ENCODE measurements around the gene DHFR. TPM values are rescaled to one million over a fixed set of nuclear protein-coding genes. Genes with fewer than 3 reads are reported as not detected.

The DHFR gene
- total and polyA plus RNA-seq, 2 donors (not counting 1 experiment from before 2014, with no cell fraction given), result 8.5 to 12.6 TPM

- CTCF ChIA-PET, result interaction anchor here (0.7 kb wide), 1 partner anchor 79 kb away, joined by 6 read pairs; no protein-coding TSS in a partner anchor
- H2AFZ ChIP-seq (ENCODE audit: insufficient read depth, low read depth, low read length, poor library complexity, severe bottlenecking), result no peak overlapping the region
These were observed 30.8 kb downstream of the DHFR start for GRCh38 chr5:80623999-80624398.

DNA sequence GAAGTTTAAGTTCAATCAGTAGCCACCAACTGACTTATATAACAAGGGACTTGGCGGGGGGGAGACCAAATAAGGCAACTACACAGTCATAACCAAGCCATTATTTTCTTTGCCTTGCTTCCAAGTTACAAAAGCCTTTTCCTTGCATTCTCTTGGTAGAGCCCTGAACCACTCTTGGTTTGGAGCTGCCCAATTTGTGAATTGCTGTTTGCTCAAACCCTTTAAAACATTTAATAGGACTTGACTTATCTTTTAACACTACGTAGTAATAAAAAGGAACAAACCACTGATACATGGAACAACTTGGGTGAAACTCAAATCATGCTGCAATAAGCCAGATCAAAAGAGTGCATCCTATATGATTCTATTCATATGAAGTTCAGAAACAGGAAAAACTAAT, 32.0 kb downstream of the DHFR start:
- POLR2A ChIA-PET, result no interaction called here
- WGBS (ENCODE audit: insufficient coverage), result 100% methylated on average over 1 of the region's 2 CpGs

More at GRCh38 chr5:80623999-80624398, 30.8 kb downstream of the DHFR start:
- no peak overlapping the region for H3K27ac ChIP-seq (ENCODE audit: low read length in 2 of 2)
- no peaks in the 10 kb centered on the region for H3K27me3 ChIP-seq (replicated peaks in 1 of 4; ENCODE audit: control extremely low read depth in 1 of 4, control insufficient read depth in 3 of 4, insufficient read depth in 4 of 4, low read length in 3 of 4)
- TF ChIP-seq CTCF (IDR thresholded peaks at IDR 0.05) (no peak), EZH2 (IDR thresholded peaks at IDR 0.05; ENCODE audit: borderline replicate concordance, insufficient read depth, low read depth, low read length, poor library complexity, severe bottlenecking) (no peak)
- no peaks in the 10 kb centered on the region for H3K9me3 Mint-ChIP-seq (ENCODE audit: insufficient read depth)
- H3K79me2 ChIP-seq (ENCODE audit: control insufficient read depth, insufficient read depth, low read length), result no peaks in the 10 kb centered on the region
- 70% methylated on average over 3 of the region's 4 CpGs for WGBS (ENCODE audit: insufficient coverage)
- H3K9ac ChIP-seq (ENCODE audit: low read length), result no peak overlapping the region
- H3K36me3 ChIP-seq (replicated peaks in 1 of 2; ENCODE audit: control extremely low read depth in 1 of 2, control insufficient read depth in 1 of 2, extremely low read depth in 1 of 2, insufficient read depth in 2 of 2, low read length in 1 of 2), result no peaks in the 10 kb centered on the region
- intact Hi-C loops (cut with micrococcal nuclease), result no loop called here
- DNase-seq (no peak), ATAC-seq (ENCODE audit: low read depth) (no peak)
- no peak overlapping the region for H3K27ac Mint-ChIP-seq
- H3K27me3 Mint-ChIP-seq, result no peaks in the 10 kb centered on the region
- no peaks in the 10 kb centered on the region for H4K20me1 ChIP-seq (ENCODE audit: control insufficient read depth, insufficient read depth, low read length, poor library complexity, severe bottlenecking)
- no peaks in the 10 kb centered on the region for H3K4me1 ChIP-seq (ENCODE audit: control insufficient read depth in 2 of 2, insufficient read depth in 2 of 2, low read length in 2 of 2)
- no peak overlapping the region for H3K4me3 ChIP-seq (ENCODE audit: control extremely low read depth in 1 of 5, extremely low read depth in 1 of 5, insufficient read depth in 1 of 5, low read depth in 2 of 5, low read length in 4 of 5)
- H3K4me1 Mint-ChIP-seq, result no peaks in the 10 kb centered on the region
- no peak overlapping the region for H3K4me3 Mint-ChIP-seq
- H3K9me3 ChIP-seq (ENCODE audit: control extremely low read depth in 1 of 3, control insufficient read depth in 2 of 3, insufficient read depth in 1 of 3, low read length in 2 of 3), result no peaks in the 10 kb centered on the region
- no peak overlapping the region for H3K4me2 ChIP-seq (replicated peaks; ENCODE audit: low read depth, low read length, poor library complexity, severe bottlenecking)
- POLR2A ChIA-PET, result no interaction called here

More for the DNA sequence above, 32.0 kb downstream of the DHFR start:
- ATAC-seq (ENCODE audit: low read depth) (no peak), DNase-seq (no peak)
- Histone ChIP-seq H3K36me3 (replicated peaks in 1 of 2; ENCODE audit: control extremely low read depth in 1 of 2, control insufficient read depth in 1 of 2, extremely low read depth in 1 of 2, insufficient read depth in 2 of 2, low read length in 1 of 2) (no peaks in the 10 kb centered on the region), H3K27me3 (replicated peaks in 1 of 4; ENCODE audit: control extremely low read depth in 1 of 4, control insufficient read depth in 3 of 4, insufficient read depth in 4 of 4, low read length in 3 of 4) (no peaks in the 10 kb centered on the region), H2AFZ (ENCODE audit: insufficient read depth, low read depth, low read length, poor library complexity, severe bottlenecking) (no peak overlapping the region), H3K9me3 (ENCODE audit: control extremely low read depth in 1 of 3, control insufficient read depth in 2 of 3, insufficient read depth in 1 of 3, low read length in 2 of 3) (no peaks in the 10 kb centered on the region), H3K27ac (ENCODE audit: low read length in 2 of 2) (no peak overlapping the region), H3K4me3 (ENCODE audit: control extremely low read depth in 1 of 5, extremely low read depth in 1 of 5, insufficient read depth in 1 of 5, low read depth in 2 of 5, low read length in 4 of 5) (no peak overlapping the region), H3K4me1 (ENCODE audit: control insufficient read depth in 2 of 2, insufficient read depth in 2 of 2, low read length in 2 of 2) (no peaks in the 10 kb centered on the region), H3K79me2 (ENCODE audit: control insufficient read depth, insufficient read depth, low read length) (no peaks in the 10 kb centered on the region), H4K20me1 (ENCODE audit: control insufficient read depth, insufficient read depth, low read length, poor library complexity, severe bottlenecking) (no peaks in the 10 kb centered on the region), H3K4me2 (replicated peaks; ENCODE audit: low read depth, low read length, poor library complexity, severe bottlenecking) (no peak overlapping the region), H3K9ac (ENCODE audit: low read length) (no peak overlapping the region)
- H3K4me1 Mint-ChIP-seq, result no peaks in the 10 kb centered on the region
- no peak overlapping the region for H3K4me3 Mint-ChIP-seq
- no peak for TF ChIP-seq CTCF (IDR thresholded peaks at IDR 0.05)
- no peak for TF ChIP-seq EZH2 (IDR thresholded peaks at IDR 0.05; ENCODE audit: borderline replicate concordance, insufficient read depth, low read depth, low read length, poor library complexity, severe bottlenecking)
- intact Hi-C loops (cut with micrococcal nuclease), result no loop called here
- H3K27ac Mint-ChIP-seq, result no peak overlapping the region
- no peaks in the 10 kb centered on the region for H3K9me3 Mint-ChIP-seq (ENCODE audit: insufficient read depth)
- no peaks in the 10 kb centered on the region for H3K27me3 Mint-ChIP-seq
- CTCF ChIA-PET, result no interaction called here

Data from B cell (primary cell).